Coronary artery (tissue), 2 donors: Measurements from ENCODE around the gene ARPP21.

ENCODE experiments used
- DNase-seq: peaks from one replicate; pipeline ENCODE4 v3.0.0-alpha.2; 2017; ENCODE audit warnings: low spot score
- H3K27ac ChIP-seq, 2 donors: fragments of 200-600 bp; sonication (generic); one replicate each; pipeline ENCODE4 v1.5.1; 2016 to 2019
- H3K4me3 ChIP-seq: fragments of 200-600 bp; sonication (generic); 2 replicates; pipeline ENCODE4 v1.5.1; 2016; ENCODE audit warnings: mild to moderate bottlenecking, moderate library complexity
- TF ChIP-seq, protein P1 (sequence below): fragments of 200-600 bp; sonication (generic); IDR thresholded peaks from one replicate; pipeline ENCODE4 v1.5.1; 2019; ENCODE audit warnings: antibody characterized with exemption

ARPP21 gene

GRCh38 chr3:35674451-35675109, 35.3 kb downstream of the ARPP21 start:
- DNase-seq, result no peak
- Histone ChIP-seq H3K4me3 (no peak overlapping the region), H3K27ac (no peak overlapping the region)
- TF ChIP-seq, protein P1, sequence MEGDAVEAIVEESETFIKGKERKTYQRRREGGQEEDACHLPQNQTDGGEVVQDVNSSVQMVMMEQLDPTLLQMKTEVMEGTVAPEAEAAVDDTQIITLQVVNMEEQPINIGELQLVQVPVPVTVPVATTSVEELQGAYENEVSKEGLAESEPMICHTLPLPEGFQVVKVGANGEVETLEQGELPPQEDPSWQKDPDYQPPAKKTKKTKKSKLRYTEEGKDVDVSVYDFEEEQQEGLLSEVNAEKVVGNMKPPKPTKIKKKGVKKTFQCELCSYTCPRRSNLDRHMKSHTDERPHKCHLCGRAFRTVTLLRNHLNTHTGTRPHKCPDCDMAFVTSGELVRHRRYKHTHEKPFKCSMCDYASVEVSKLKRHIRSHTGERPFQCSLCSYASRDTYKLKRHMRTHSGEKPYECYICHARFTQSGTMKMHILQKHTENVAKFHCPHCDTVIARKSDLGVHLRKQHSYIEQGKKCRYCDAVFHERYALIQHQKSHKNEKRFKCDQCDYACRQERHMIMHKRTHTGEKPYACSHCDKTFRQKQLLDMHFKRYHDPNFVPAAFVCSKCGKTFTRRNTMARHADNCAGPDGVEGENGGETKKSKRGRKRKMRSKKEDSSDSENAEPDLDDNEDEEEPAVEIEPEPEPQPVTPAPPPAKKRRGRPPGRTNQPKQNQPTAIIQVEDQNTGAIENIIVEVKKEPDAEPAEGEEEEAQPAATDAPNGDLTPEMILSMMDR, result no peak

DNA sequence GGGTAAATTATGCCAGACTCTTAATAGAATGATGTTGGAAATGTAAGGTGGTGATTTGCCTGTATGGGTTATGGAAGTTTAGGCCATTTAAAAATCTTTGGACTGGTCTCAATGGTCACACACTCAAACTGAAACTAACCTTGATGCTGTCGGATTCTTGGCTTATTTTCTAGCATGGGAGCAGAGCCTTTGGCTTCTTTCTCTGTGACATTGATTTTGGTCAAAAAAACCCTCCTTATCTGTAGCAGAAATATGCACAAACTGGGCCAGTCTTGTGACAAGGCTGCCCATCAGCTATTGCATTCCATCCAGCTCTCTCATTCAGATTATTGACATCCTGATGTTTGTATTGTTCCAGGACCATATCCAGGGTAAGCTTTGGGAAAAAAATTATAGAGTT, 35.9 kb downstream of the ARPP21 start:
- DNase-seq, result no peak
- no peak overlapping the region for H3K4me3 ChIP-seq
- TF ChIP-seq, protein P1, result no peak
- no peak overlapping the region for H3K27ac ChIP-seq

DNA sequence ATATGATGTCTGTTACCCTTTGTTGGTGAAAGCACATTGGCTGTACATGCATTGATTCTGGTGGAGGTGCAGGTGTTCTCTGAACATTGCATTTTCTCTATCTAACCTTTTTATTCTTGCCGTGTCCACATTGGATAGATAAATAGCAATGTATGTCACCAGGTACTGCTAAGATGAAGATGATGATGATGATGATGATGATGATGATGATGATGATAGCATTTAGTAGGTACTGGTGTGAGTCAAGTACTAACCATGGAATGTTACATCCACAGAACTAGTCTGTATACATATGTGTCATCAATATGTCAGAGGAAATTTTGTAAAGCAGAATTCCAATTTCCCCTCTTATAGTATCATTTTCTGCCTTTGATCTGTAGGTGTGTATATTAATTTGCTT, 36.3 kb downstream of the ARPP21 start:
- Histone ChIP-seq H3K27ac (no peak overlapping the region), H3K4me3 (no peak overlapping the region)
- TF ChIP-seq, protein P1, result no peak
- DNase-seq, result no peak

GRCh38 chr3:35677797-35678196, 38.5 kb downstream of the ARPP21 start:
- H3K4me3 ChIP-seq, result no peak overlapping the region
- TF ChIP-seq, protein P1, result no peak
- no peak for DNase-seq
- no peak overlapping the region for H3K27ac ChIP-seq

DNA sequence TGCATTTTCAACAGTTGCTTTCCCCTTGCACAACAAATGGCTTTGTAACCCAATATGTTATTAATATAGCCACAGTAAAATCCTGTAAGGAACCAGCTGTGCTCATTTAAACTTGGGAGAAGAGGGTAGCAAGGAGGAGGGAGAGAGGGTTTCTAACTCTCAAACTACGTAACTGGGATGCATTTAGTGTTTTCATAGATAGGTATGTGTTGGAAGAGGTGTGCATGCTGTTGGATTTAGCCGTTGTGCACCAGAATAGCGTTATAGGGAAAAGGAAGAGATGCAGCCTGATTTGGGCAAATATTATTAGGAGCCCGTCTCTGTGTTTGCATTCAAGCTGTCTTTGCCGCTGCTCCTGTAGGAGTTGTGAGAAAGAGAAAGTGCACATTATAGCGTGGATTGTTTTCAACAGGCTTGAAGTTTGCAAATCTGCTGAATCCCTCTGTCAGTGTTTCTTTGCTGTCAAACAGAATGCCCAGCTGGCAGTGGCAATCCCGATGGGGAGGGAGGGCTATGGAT, 39.4 kb downstream of the ARPP21 start:
- TF ChIP-seq, protein P1, result no peak
- H3K27ac ChIP-seq, result no peak overlapping the region
- DNase-seq, result no peak
- H3K4me3 ChIP-seq, result no peak overlapping the region

DNA sequence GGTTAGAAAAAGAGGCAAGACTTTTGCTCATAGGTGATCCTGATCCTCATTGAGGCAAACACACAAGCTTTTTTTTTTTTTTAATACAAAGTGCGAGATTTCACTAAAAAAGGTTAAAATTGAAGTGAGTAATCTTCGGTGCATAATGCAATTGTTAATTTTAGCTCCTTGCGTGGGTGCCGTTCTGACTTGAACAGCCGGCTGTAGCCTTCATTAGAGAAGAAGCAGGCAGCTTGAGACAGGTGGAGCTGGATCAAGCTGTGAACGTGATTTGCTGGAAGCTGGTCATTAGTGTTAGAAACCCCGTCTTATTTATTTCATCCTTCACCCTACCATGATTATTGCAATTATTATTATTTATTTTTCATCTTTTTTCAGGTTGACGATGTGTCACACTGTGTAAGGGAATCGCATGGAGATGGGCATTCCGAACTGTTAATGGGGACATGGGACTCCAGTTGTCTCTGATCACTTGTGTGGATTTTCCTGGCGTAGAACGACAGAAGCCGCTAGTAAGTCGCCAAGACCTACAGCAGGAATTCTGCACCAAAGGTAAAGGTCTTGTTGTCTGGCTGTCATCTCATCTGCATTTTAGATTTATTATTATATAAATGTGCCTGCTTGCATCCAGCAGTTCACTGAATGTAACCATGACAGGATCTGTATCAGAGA, 40.2 kb downstream of the ARPP21 start:
- H3K4me3 ChIP-seq, result no peak overlapping the region
- TF ChIP-seq, protein P1, result no peak
- DNase-seq, result no peak
- H3K27ac ChIP-seq, result no peak overlapping the region
